ENCODE data around the gene CDA. TPM values are rescaled to one million over a fixed set of nuclear protein-coding genes. Genes with fewer than 3 reads are reported as not detected.

The CDA gene
- total RNA-seq, 4 donors from 2014 or later, result 0.96 to 4.3 (median 3.1) TPM; not detected in 1

DNA sequence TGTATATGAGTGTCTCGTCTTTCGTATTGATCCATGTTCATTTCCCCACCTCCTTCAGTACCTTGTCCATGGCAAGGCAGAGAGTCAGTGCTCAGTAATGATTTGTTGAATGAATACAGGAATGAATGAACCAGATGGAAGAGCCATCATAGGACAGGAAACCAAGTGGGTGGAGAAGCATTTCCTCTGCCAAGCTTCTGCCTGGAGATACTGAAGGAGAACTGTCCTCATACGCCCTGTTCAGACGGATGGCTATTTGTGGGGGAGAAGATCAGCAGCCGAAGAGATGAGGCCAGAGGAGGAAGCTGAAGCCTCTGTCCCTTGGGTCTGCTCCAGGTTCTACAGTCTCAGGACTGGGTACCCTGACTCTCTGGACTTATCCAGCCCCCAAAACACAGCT is 30.7 kb upstream of the CDA start:
- H3K27me3 ChIP-seq, result peaks cover 80% of the 10 kb centered on the region
- no peak overlapping the region for H3K27ac ChIP-seq
- H3K9me3 ChIP-seq, result no peaks in the 10 kb centered on the region
- no peak for ATAC-seq
- H3K4me1 ChIP-seq, result peaks cover 0 to 23% (median 1%) of the 10 kb centered on the region in 3 donors
- 43 to 80% methylated on average over 1 of the region's 5 CpGs for WGBS, 2 donors (ENCODE audit: low coverage in 1 of 2)
- no peak for TF ChIP-seq EP300 (IDR thresholded peaks at IDR 0.05)
- no peak for TF ChIP-seq POLR2A (IDR thresholded peaks at IDR 0.05)
- TF ChIP-seq CTCF (IDR thresholded peaks at IDR 0.05), result no peak
- no peak for TF ChIP-seq POLR2AphosphoS5 (IDR thresholded peaks at IDR 0.05)
- no peak overlapping the region for H3K4me3 ChIP-seq
- H3K36me3 ChIP-seq, result no peaks in the 10 kb centered on the region

- Histone ChIP-seq H3K9me3 (no peaks in the 10 kb centered on the region), H3K36me3 (no peaks in the 10 kb centered on the region), H3K4me1 (no peaks in the 10 kb centered on the region), H3K27ac (no peak overlapping the region), H3K4me3 (no peak overlapping the region), H3K27me3 (peaks cover 53% of the 10 kb centered on the region)
- TF ChIP-seq POLR2AphosphoS5 (IDR thresholded peaks at IDR 0.05), result no peak
- no peak for TF ChIP-seq CTCF (IDR thresholded peaks at IDR 0.05)
- WGBS, 2 donors (ENCODE audit: low coverage in 1 of 2), result 18 to 100% methylated on average over 1 of the region's 1 CpG
- no peak for ATAC-seq
Measured at GRCh38 chr1:20560966-20561365, 27.9 kb upstream of the CDA start.

- no peaks in the 10 kb centered on the region for H3K4me1 ChIP-seq
- TF ChIP-seq EP300 (IDR thresholded peaks at IDR 0.05), result no peak
- TF ChIP-seq POLR2A (IDR thresholded peaks at IDR 0.05), result no peak
- no peak for TF ChIP-seq POLR2AphosphoS5 (IDR thresholded peaks at IDR 0.05)
- no peak for TF ChIP-seq CTCF (IDR thresholded peaks at IDR 0.05)
Measured at GRCh38 chr1:20565234-20565633, 23.7 kb upstream of the CDA start.

DNA sequence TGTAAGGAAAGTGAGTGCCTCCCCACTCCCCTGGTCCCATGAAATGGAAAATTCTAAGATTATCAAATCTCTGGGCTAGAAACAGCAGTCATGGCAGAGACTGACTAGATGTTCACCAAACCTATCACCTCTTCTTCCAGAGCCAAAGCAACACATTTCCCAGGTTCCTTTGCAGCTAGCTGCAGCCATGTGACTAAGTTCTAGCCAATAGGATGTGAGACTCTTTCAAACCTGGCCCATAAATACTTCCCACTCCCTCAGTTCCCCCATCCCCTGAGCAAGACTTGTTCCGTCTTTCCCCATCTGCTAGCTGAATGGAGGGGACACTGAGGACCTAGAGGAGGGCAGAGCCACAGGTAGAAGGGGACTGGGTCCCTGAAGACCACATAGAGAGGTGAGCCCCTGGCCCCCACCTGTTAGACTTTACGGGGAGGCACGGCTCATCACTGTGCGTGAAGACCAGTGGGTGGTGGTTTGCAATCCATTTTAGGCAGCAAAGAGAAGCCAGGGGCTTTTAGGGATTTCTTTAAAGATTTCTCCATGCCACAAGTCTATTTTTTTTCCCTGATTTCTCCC is 19.3 kb upstream of the CDA start:
- WGBS, 2 donors (ENCODE audit: low coverage in 1 of 2), result no CpG with 5 or more reads among the region's 4 CpGs

More at GRCh38 chr1:20565234-20565633, 23.7 kb upstream of the CDA start:
- no peak overlapping the region for H3K4me3 ChIP-seq
- 58 to 59% methylated on average over 4 of the region's 4 CpGs for whole genome bisulfite sequencing, 2 donors (ENCODE audit: low coverage in 1 of 2)
- no peaks in the 10 kb centered on the region for H3K36me3 ChIP-seq
- H3K27me3 ChIP-seq, result peaks cover 48% of the 10 kb centered on the region
- no peak for ATAC-seq
- H3K27ac ChIP-seq, result no peak overlapping the region
- no peaks in the 10 kb centered on the region for H3K9me3 ChIP-seq

More for the DNA sequence above, 19.3 kb upstream of the CDA start:
- ATAC-seq, result no peak
- Histone ChIP-seq H3K27ac (no peak overlapping the region), H3K4me1 (no peaks in the 10 kb centered on the region), H3K36me3 (no peaks in the 10 kb centered on the region), H3K4me3 (no peak overlapping the region), H3K9me3 (peaks cover 0 to 14% (median 0%) of the 10 kb centered on the region in 3 donors), H3K27me3 (peaks cover 57% of the 10 kb centered on the region)
- TF ChIP-seq EP300 (IDR thresholded peaks at IDR 0.05), result no peak
- no peak for TF ChIP-seq CTCF (IDR thresholded peaks at IDR 0.05)
